WTC11 (cell line): ENCODE data around the gene GLRX.

Source experiments
- ATF1 ChIP-seq: sonication (generic); formaldehyde crosslinking; IDR thresholded peaks from 2 replicates; pipeline ENCODE4 v1.8.1; 2023; ENCODE audit warnings: mild to moderate bottlenecking, moderate library complexity, missing genetic modification reagents
- FOXK1 ChIP-seq: sonication (generic); formaldehyde crosslinking; IDR thresholded peaks from 2 replicates; pipeline ENCODE4 v1.8.0; 2022; ENCODE audit warnings: mild to moderate bottlenecking, moderate library complexity, missing genetic modification reagents
- NFYB ChIP-seq: sonication (generic); formaldehyde crosslinking; conservative IDR thresholded peaks from 2 replicates; pipeline ENCODE4 v1.8.0; 2022; ENCODE audit warnings: low read depth, missing genetic modification reagents
- STAT6 ChIP-seq: sonication (generic); formaldehyde crosslinking; conservative IDR thresholded peaks from 2 replicates; pipeline ENCODE4 v1.8.1; 2023; ENCODE audit warnings: mild to moderate bottlenecking, low read depth, missing genetic modification reagents, moderate library complexity
- TF ChIP-seq, protein P1 (sequence below): fragments of 200-600 bp; IDR thresholded peaks from 2 replicates; pipeline ENCODE4 v1.8.0; 2022; ENCODE audit warnings: antibody characterized with exemption
- TF ChIP-seq, protein P2 (sequence below): sonication (generic); formaldehyde crosslinking; IDR thresholded peaks from 2 replicates; pipeline ENCODE4 v1.8.1; 2022; ENCODE audit warnings: mild to moderate bottlenecking, moderate library complexity, missing genetic modification reagents
- TF ChIP-seq, protein P3 (sequence below): sonication (generic); formaldehyde crosslinking; IDR thresholded peaks from 2 replicates; pipeline ENCODE4 v1.8.1; 2022; ENCODE audit warnings: missing genetic modification reagents, borderline replicate concordance

DNA sequence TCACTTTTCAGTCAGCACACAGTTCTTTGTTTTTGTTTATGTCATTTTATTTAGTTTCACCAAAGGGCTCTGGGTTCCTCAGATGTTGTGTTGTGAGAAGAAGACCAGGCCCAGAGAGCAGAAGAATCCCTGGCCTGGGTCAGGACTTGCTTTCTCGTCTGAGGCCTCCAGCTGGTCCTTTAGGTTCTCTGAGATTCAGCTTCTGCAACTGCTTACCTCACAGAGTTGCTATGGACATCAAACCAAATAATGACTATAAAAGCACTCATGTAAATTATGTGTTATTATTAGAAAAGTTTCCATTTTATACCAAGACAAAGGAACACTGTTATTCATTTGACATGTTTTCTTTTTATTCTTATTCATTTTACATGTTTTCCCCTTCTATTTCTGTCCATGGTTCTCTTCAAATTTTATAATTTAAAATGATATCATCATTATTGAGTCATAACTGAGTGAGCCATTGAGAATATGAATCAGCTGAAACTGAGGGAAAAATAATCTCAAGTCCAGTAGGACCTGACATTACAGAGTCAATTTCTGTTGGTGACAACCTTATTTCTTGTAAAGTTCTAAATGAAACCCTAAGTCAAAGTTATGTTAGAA, 44.0 kb upstream of the GLRX start:
- TF ChIP-seq, protein P1, sequence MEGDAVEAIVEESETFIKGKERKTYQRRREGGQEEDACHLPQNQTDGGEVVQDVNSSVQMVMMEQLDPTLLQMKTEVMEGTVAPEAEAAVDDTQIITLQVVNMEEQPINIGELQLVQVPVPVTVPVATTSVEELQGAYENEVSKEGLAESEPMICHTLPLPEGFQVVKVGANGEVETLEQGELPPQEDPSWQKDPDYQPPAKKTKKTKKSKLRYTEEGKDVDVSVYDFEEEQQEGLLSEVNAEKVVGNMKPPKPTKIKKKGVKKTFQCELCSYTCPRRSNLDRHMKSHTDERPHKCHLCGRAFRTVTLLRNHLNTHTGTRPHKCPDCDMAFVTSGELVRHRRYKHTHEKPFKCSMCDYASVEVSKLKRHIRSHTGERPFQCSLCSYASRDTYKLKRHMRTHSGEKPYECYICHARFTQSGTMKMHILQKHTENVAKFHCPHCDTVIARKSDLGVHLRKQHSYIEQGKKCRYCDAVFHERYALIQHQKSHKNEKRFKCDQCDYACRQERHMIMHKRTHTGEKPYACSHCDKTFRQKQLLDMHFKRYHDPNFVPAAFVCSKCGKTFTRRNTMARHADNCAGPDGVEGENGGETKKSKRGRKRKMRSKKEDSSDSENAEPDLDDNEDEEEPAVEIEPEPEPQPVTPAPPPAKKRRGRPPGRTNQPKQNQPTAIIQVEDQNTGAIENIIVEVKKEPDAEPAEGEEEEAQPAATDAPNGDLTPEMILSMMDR, result no peak
- TF ChIP-seq, protein P2, sequence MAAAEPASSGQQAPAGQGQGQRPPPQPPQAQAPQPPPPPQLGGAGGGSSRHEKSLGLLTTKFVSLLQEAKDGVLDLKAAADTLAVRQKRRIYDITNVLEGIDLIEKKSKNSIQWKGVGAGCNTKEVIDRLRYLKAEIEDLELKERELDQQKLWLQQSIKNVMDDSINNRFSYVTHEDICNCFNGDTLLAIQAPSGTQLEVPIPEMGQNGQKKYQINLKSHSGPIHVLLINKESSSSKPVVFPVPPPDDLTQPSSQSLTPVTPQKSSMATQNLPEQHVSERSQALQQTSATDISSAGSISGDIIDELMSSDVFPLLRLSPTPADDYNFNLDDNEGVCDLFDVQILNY, result no peak
- TF ChIP-seq STAT6 (CRISPR knock-in tag) (no peak), ATF1 (CRISPR knock-in tag) (no peak), NFYB (CRISPR knock-in tag) (no peak), FOXK1 (CRISPR knock-in tag) (no peak)
- TF ChIP-seq, protein P3, sequence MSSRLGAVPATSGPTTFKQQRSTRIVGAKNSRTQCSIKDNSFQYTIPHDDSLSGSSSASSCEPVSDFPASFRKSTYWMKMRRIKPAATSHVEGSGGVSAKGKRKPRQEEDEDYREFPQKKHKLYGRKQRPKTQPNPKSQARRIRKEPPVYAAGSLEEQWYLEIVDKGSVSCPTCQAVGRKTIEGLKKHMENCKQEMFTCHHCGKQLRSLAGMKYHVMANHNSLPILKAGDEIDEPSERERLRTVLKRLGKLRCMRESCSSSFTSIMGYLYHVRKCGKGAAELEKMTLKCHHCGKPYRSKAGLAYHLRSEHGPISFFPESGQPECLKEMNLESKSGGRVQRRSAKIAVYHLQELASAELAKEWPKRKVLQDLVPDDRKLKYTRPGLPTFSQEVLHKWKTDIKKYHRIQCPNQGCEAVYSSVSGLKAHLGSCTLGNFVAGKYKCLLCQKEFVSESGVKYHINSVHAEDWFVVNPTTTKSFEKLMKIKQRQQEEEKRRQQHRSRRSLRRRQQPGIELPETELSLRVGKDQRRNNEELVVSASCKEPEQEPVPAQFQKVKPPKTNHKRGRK (CRISPR knock-in tag), result no peak
